HL-60 (cell line): ENCODE data around the gene FLVCR1.

Source experiments
- CTCF ChIP-seq: IDR thresholded peaks from one replicate; pipeline ENCODE4 v1.5.1; 2011; ENCODE audit warnings: low read length, control low read depth, inconsistent platforms; ENCODE audit not compliant: insufficient read depth
- POLR2AphosphoS5 ChIP-seq: IDR thresholded peaks from 2 replicates; pipeline ENCODE4 v1.6.1; 2012; ENCODE audit warnings: low read depth
- REST ChIP-seq: IDR thresholded peaks from 2 replicates; pipeline ENCODE4 v1.6.1; 2012; ENCODE audit warnings: low read depth; ENCODE audit not compliant: insufficient replicate concordance
- SPI1 ChIP-seq: IDR thresholded peaks from 2 replicates; pipeline ENCODE4 v1.6.1; 2012; ENCODE audit warnings: low read depth, mild to moderate bottlenecking, borderline replicate concordance

- TF ChIP-seq SPI1 (no peak), CTCF (no peak), POLR2AphosphoS5 (no peak), REST (no peak)
These were observed 87.0 kb downstream of the FLVCR1 start for GRCh38 chr1:212945056-212945455.
